GM23248 (cell line): ENCODE results near the gene TMEM131. TPM values are rescaled to one million over a fixed set of nuclear protein-coding genes. Genes with fewer than 3 reads are reported as not detected.

Source experiments
- DNase-seq: peaks from one replicate; pipeline ENCODE4 v3.0.0-alpha.2; 2015
- H2AFZ ChIP-seq: fragments of 200-600 bp; sonication (generic); 2 replicates; pipeline ENCODE4 v1.6.1; 2016; ENCODE audit warnings: antibody characterized with exemption
- H3F3A ChIP-seq: fragments of 200-600 bp; sonication (generic); 2 replicates; pipeline ENCODE4 v1.6.1; 2016; ENCODE audit warnings: mild to moderate bottlenecking, antibody characterized with exemption, mixed run types; ENCODE audit not compliant: insufficient read depth
- H3K27ac ChIP-seq: fragments of 200-600 bp; sonication (generic); 2 replicates; pipeline ENCODE4 v1.5.1; 2016; ENCODE audit warnings: mild to moderate bottlenecking
- H3K27me3 ChIP-seq: fragments of 200-600 bp; sonication (generic); replicated peaks from 2 replicates; pipeline ENCODE4 v1.6.1; 2016; ENCODE audit warnings: mild to moderate bottlenecking; ENCODE audit not compliant: insufficient read depth
- H3K36me3 ChIP-seq: fragments of 200-600 bp; sonication (generic); 2 replicates; pipeline ENCODE4 v1.6.1; 2016; ENCODE audit warnings: low read depth, mild to moderate bottlenecking
- H3K4me1 ChIP-seq: fragments of 200-600 bp; sonication (generic); 2 replicates; pipeline ENCODE4 v1.6.1; 2016; ENCODE audit warnings: mild to moderate bottlenecking; ENCODE audit not compliant: insufficient read depth
- H3K4me2 ChIP-seq: fragments of 200-600 bp; sonication (generic); one replicate; pipeline ENCODE4 v1.6.1; 2016; ENCODE audit warnings: mild to moderate bottlenecking; ENCODE audit not compliant: unreplicated experiment
- H3K4me3 ChIP-seq: fragments of 200-600 bp; sonication (generic); 2 replicates; pipeline ENCODE4 v1.5.1; 2016; ENCODE audit warnings: mild to moderate bottlenecking
- H3K79me2 ChIP-seq: fragments of 200-600 bp; sonication (generic); 2 replicates; pipeline ENCODE4 v1.6.1; 2016; ENCODE audit warnings: mild to moderate bottlenecking; ENCODE audit not compliant: insufficient read depth
- H3K9ac ChIP-seq: fragments of 200-600 bp; sonication (generic); 2 replicates; pipeline ENCODE4 v1.6.1; 2016; ENCODE audit warnings: mild to moderate bottlenecking
- H3K9me2 ChIP-seq: fragments of 200-600 bp; sonication (generic); 2 replicates; pipeline ENCODE4 v1.6.1; 2016; ENCODE audit warnings: mixed run types, mild to moderate bottlenecking, moderate library complexity; ENCODE audit not compliant: insufficient read depth
- H3K9me3 ChIP-seq: fragments of 200-600 bp; sonication (generic); one replicate; pipeline ENCODE4 v1.6.1; 2017; ENCODE audit warnings: low read depth
- H4K20me1 ChIP-seq: fragments of 200-600 bp; sonication (generic); 2 replicates; pipeline ENCODE4 v1.6.0; 2016; ENCODE audit not compliant: insufficient read depth
- EZH2 ChIP-seq: fragments of 200-600 bp; sonication (generic); IDR thresholded peaks from 2 replicates; pipeline ENCODE4 v1.6.1; 2018; ENCODE audit warnings: antibody characterized with exemption, mild to moderate bottlenecking; ENCODE audit not compliant: insufficient read depth, poor library complexity, severe bottlenecking
- EZH2phosphoT487 ChIP-seq: fragments of 200-600 bp; sonication (generic); IDR thresholded peaks from 2 replicates; pipeline ENCODE4 v1.6.1; 2018; ENCODE audit warnings: antibody characterized with exemption, moderate library complexity, mild to moderate bottlenecking, low read depth; ENCODE audit not compliant: insufficient read depth
- WGBS, 2 experiments: methylation state at CpG; one replicate each; pipeline ENCODE4 v1.1.6; 2015 to 2017; ENCODE audit warnings: low lambda C conversion rate in 2 of 2, low coverage in 1 of 2; ENCODE audit errors: missing lambda C conversion rate in 2 of 2; 5-methylcytosine and 5-hydroxymethylcytosine counted together
- in situ Hi-C: fragments of 300-500 bp; cut with MboI; formaldehyde crosslinking; loops from 2 replicates; pipeline ENCODE4 v1.15.0; 2020
- polyA plus RNA-seq: library from polyadenylated mRNA; unstranded; fragments of >200 nt; fragmentation: Nextera tagmentation; extraction: Ambion mirVana; gene quantifications from 2 replicates; pipeline ENCODE4 v1.2.1, GENCODE V29; 2016
- total RNA-seq: library from RNA; depleted of rRNA; stranded (reverse); fragments of >200 nt; shearing (Covaris generic); gene quantifications from 2 replicates; pipeline ENCODE4 v1.2.3, GENCODE V29; 2014

TMEM131 gene
- total and polyA plus RNA-seq, 2 experiments from 2014 or later = 15.7 to 16.4 TPM

DNA sequence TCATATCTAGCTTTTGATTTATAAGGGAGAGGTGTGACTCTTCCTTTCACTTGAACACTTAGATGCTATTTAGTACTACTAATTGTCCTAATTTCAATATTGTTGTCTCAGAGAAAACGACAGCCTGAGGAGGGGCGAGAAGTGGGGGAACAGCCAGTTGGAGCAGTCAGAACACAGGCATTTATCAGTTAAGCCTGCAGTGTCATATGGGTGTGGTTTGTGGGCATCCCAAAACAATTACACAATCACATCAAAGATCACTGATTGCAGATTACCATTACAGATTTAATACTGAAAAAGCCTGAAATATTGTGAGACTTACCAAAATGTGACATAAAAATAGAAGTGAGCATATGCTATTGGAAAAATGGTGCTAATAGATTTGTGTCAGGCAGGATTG lies 15.8 kb downstream of the TMEM131 start:
- peak; percentile 7 for DNase-seq
- Histone ChIP-seq H3K4me2 (no peak overlapping the region), H3K9me3 (no peaks in the 10 kb centered on the region), H3K27me3 (no peaks in the 10 kb centered on the region), H3K9me2 (no peaks in the 10 kb centered on the region), H3K36me3 (no peaks in the 10 kb centered on the region), H2AFZ (no peak overlapping the region), H3K27ac (no peak overlapping the region), H3K79me2 (peaks cover 100% of the 10 kb centered on the region), H3F3A (no peaks in the 10 kb centered on the region), H3K4me3 (no peak overlapping the region), H3K9ac (no peak overlapping the region), H4K20me1 (peaks cover 3% of the 10 kb centered on the region; the same call in 1 of the 2 replicates), H3K4me1 (peaks cover 9% of the 10 kb centered on the region)
- WGBS, 2 experiments = 62 to 74% methylated on average over 2 of the region's 2 CpGs
- TF ChIP-seq EZH2phosphoT487 (no peak), EZH2 (no peak)
- in situ Hi-C loops = no loop called here

DNA sequence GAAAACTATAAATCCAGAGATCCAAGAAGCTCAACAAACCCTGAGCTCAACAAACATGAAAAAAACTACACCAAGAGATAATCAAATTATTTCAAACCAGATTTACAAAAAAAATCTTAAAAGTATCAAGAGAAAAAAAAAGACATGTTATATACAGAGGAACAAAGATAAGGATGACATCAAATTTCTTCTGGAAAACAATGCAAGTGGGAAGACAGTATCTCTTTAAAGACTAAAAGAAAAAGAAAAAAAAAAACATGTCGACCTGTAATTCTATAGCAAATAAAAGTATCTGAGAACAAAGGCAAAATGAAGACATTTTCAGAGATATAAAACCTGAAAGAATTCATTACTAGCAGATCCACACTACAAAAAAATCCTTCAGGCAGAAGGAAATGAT lies 21.3 kb downstream of the TMEM131 start:
- no peak for DNase-seq
- TF ChIP-seq EZH2 (no peak), EZH2phosphoT487 (no peak)
- Histone ChIP-seq H3K4me3 (no peak overlapping the region), H3K4me2 (no peak overlapping the region), H3K9me2 (no peaks in the 10 kb centered on the region), H3K79me2 (peaks cover 98% of the 10 kb centered on the region), H3K9ac (no peak overlapping the region), H2AFZ (no peak overlapping the region), H3K9me3 (no peaks in the 10 kb centered on the region), H3K27ac (no peak overlapping the region), H3K27me3 (no peaks in the 10 kb centered on the region), H4K20me1 (no peaks in the 10 kb centered on the region), H3K36me3 (no peaks in the 10 kb centered on the region), H3K4me1 (peaks cover 7% of the 10 kb centered on the region), H3F3A (peaks cover 3% of the 10 kb centered on the region; the same call in 1 of the 2 replicates)
- in situ Hi-C loops = no loop called here
- WGBS, 2 experiments = 95% methylated on average over 1 of the region's 1 CpG

DNA sequence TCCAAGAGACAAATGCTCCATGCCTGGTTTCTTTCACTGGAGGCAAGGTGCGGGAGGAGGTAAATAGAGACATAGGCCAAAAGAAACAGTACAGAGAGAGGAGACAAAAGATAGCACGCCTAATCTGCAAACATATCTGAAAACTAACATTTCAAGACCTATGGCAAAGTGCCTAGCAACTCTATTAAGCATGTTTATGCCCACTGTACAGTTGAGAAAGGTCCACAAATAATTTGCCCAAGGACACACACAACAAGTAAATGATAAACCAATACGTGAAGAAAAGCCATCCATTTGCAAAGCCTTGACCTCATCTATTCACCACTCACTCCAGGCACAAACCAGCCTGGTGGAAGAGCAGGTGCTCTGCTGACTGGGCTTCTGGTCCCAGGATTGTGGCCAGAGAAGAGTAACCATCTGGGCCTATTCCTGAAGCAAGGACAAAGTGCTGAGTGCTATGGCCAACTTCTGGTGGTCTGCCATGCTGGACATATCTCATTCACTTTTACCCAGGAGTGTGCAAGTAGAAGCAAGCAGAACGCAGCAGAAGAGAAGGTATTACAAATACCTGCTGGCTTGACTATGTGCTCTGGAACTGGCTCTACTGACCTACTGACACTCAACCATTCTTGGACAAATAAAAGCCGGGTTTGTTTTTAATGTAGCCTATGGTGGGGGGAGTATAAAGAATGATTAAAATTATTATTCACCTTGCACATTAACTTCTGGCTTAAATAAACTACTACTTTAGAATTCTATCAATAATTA lies 25.3 kb downstream of the TMEM131 start:
- no peak overlapping the region for H3K27ac ChIP-seq
- no peak overlapping the region for H2AFZ ChIP-seq
- peaks cover 98% of the 10 kb centered on the region for H3K79me2 ChIP-seq
- peaks cover 9% of the 10 kb centered on the region for H3K4me1 ChIP-seq
- TF ChIP-seq EZH2phosphoT487 = no peak
- no peak for TF ChIP-seq EZH2
- DNase-seq = no peak
- no peaks in the 10 kb centered on the region for H3K27me3 ChIP-seq
- no peaks in the 10 kb centered on the region for H3K9me3 ChIP-seq
- no peaks in the 10 kb centered on the region for H3K36me3 ChIP-seq
- in situ Hi-C loops = no loop called here
- 0 out of 2 replicates have a peak, but pooled peaks cover 8% of the 10 kb centered on the region for H4K20me1 ChIP-seq
- H3F3A ChIP-seq = peaks cover 4% of the 10 kb centered on the region; the same call in 1 of the 2 replicates
- no peak overlapping the region for H3K4me2 ChIP-seq
- no peak overlapping the region for H3K9ac ChIP-seq
- WGBS, 2 experiments = 90 to 95% methylated on average over 5 of the region's 5 CpGs
- H3K9me2 ChIP-seq = no peaks in the 10 kb centered on the region
- no peak overlapping the region for H3K4me3 ChIP-seq

DNA sequence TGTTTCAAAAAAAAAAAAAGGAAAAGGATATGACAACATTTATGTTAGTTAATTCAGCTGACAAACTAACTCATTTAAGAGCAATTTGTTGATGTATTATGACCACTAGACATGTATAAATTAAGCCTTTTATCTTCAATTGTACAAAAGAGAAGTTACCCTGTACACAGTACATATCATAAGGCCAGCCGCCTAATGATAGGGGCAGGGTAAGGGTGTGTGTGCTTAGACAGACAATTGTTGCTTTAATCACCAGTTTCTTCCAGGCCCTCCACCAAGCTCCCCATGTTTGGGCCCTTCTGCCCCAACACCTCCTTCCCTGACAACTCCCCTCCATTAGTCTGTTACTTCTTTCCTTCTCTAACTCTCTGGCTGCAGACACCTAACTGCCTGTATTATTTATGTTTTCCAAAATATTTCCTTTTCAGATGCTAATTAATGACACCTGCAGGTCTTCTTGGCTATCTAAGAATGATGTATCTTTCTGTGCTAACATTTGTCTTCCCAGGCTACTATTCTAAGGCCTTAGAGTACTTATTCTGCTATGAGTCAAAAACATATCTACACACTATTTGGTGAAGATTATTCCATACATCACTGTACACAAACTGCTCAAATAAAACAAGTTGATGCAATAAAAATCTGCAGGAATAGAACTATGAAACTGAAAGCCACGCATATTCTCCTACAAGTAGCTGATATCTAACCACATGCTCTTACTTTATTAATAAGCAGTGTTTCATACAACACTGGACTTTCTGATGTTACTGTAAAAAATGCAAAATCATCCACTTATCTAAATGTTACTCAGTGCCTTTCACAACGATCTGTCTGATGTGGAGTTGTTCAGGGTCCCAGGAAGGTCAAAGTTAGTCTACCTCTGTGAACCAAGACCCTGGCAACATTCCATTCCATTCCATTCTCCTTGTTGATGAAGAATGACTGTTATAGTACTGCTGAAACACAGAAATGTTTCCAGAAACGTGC lies 26.4 kb downstream of the TMEM131 start:
- TF ChIP-seq EZH2phosphoT487 (no peak), EZH2 (no peak)
- Histone ChIP-seq H3K4me2 (no peak overlapping the region), H2AFZ (no peak overlapping the region), H3K79me2 (peaks cover 98% of the 10 kb centered on the region), H3F3A (peaks cover 4% of the 10 kb centered on the region; the same call in 1 of the 2 replicates), H3K9me3 (no peaks in the 10 kb centered on the region), H3K9me2 (no peaks in the 10 kb centered on the region), H3K36me3 (no peaks in the 10 kb centered on the region), H3K4me1 (peaks cover 10% of the 10 kb centered on the region), H4K20me1 (0 out of 2 replicates have a peak, but pooled peaks cover 8% of the 10 kb centered on the region), H3K9ac (no peak overlapping the region), H3K27me3 (no peaks in the 10 kb centered on the region), H3K4me3 (no peak overlapping the region), H3K27ac (no peak overlapping the region)
- WGBS, 2 experiments = 68 to 70% methylated on average over 4 of the region's 4 CpGs
- in situ Hi-C loops = no loop called here
- peak; percentile 4 for DNase-seq
